Testis (tissue), 3 donors: ENCODE results near the gene MRPL18. TPM values are rescaled to one million over a fixed set of nuclear protein-coding genes. Genes with fewer than 3 reads are reported as not detected.

ENCODE experiments used
- DNase-seq: peaks from one replicate; pipeline ENCODE4 v3.0.0-alpha.2; 2019
- H3K27ac ChIP-seq, 2 donors: fragments of 200-600 bp; sonication (generic); one replicate each; pipeline ENCODE4 v1.5.1; 2019
- H3K27me3 ChIP-seq: fragments of 200-600 bp; sonication (generic); one replicate; pipeline ENCODE4 v1.5.1; 2019
- H3K36me3 ChIP-seq: fragments of 200-600 bp; sonication (generic); one replicate; pipeline ENCODE4 v1.5.1; 2017; ENCODE audit warnings: low read depth; ENCODE audit errors: missing control alignments
- H3K4me1 ChIP-seq: fragments of 200-600 bp; sonication (generic); one replicate; pipeline ENCODE4 v1.5.1; 2019
- H3K4me3 ChIP-seq, 2 donors: fragments of 200-600 bp; sonication (generic); one replicate each; pipeline ENCODE4 v1.5.1; 2017 to 2019
- H3K9me3 ChIP-seq: fragments of 200-600 bp; sonication (generic); one replicate; pipeline ENCODE4 v1.5.1; 2017
- POLR2A ChIP-seq: fragments of 450-650 bp; IDR thresholded peaks from one replicate; pipeline ENCODE4 v1.6.1; 2017; ENCODE audit warnings: antibody characterized with exemption, mild to moderate bottlenecking, moderate library complexity
- WGBS, 2 donors: methylation state at CpG; one replicate each; pipeline ENCODE4 v1.1.5; 2018; 5-methylcytosine and 5-hydroxymethylcytosine counted together
- intact Hi-C: fragments of 100-400 bp; cut with DNase I; formaldehyde crosslinking; loops from one replicate; pipeline ENCODE4 v1.15.1; 2023; ENCODE audit warnings: low total_unique reads
- polyA plus RNA-seq: library from polyadenylated mRNA; stranded (reverse); fragments of 350-450 nt; fragmentation: Illumina TruSeq; extraction: RNeasy Lipid Tissue Mini Kit (QIAGEN cat#74804); gene quantifications from one replicate; pipeline ENCODE4 v1.2.3, GENCODE V29; 2014; ENCODE audit warnings: low read depth, low replicate concordance; ENCODE audit not compliant: insufficient read depth
- total RNA-seq, 2 donors: library from RNA; depleted of rRNA; stranded (reverse); fragments of >200 nt; gene quantifications; one replicate each; pipeline ENCODE4 v1.2.3, GENCODE V29; 2016
- TF ChIP-seq, protein P1 (sequence below), 3 experiments: fragments of 450-650 bp in 2 of 3; fragments of 200-600 bp in 1 of 3; sonication (generic) in 1 of 3; IDR thresholded peaks; one replicate each; pipeline ENCODE4 v1.5.1; 2016 to 2019; ENCODE audit warnings: antibody characterized with exemption in 3 of 3, mild to moderate bottlenecking in 2 of 3, moderate library complexity in 1 of 3

MRPL18 gene
- total and polyA plus RNA-seq, 3 donors from 2014 or later, result 60.3 to 73.9 (median 71.3) TPM

DNA sequence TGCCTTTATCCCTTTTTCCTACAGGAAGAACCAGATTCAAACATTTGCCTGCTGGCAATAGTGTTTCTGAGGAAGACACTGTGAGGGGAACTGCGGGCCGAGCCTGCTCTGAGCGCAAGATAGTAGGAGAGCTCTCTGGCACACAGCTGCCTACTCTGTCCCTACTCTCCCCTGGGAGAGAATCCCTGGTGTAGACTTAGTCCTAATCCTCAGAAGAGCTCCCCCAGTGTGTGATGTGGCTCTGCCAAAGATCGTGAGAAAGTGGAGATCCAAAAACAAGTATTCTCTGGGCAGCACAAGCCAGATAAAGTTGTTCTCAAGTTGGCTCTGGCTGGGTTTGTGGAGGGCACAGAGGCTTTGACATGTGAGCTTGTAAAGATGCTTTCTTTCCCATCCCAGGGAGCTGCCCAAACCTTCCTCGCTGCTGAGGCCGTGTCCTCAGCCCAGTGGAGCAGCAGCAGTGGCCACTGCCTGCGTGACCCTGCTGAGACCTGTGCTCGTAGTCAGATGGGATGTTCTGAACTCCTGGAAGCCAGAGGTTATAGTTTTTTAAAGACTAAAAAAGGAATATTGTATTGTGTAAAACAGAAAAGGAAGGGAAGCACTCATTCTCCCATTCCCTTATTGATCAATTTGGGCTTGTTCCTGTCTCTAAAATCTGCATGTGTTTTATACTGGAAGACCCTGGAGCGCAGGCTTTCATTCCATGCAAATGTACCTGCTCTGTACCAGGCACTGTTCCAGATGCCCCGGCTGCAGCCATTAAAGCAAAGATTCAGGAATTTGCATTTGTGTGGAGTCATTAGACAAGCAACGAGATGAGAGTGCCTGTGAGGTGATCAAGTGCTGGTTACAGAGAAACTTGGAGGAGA lies 40.5 kb downstream of the MRPL18 start:
- Histone ChIP-seq H3K36me3 (no peaks in the 10 kb centered on the region), H3K27me3 (no peaks in the 10 kb centered on the region), H3K27ac (no peak overlapping the region), H3K4me1 (peaks cover 10% of the 10 kb centered on the region), H3K4me3 (no peak overlapping the region), H3K9me3 (no peaks in the 10 kb centered on the region)
- no peak for TF ChIP-seq POLR2A
- TF ChIP-seq, protein P1, sequence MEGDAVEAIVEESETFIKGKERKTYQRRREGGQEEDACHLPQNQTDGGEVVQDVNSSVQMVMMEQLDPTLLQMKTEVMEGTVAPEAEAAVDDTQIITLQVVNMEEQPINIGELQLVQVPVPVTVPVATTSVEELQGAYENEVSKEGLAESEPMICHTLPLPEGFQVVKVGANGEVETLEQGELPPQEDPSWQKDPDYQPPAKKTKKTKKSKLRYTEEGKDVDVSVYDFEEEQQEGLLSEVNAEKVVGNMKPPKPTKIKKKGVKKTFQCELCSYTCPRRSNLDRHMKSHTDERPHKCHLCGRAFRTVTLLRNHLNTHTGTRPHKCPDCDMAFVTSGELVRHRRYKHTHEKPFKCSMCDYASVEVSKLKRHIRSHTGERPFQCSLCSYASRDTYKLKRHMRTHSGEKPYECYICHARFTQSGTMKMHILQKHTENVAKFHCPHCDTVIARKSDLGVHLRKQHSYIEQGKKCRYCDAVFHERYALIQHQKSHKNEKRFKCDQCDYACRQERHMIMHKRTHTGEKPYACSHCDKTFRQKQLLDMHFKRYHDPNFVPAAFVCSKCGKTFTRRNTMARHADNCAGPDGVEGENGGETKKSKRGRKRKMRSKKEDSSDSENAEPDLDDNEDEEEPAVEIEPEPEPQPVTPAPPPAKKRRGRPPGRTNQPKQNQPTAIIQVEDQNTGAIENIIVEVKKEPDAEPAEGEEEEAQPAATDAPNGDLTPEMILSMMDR (IDR thresholded peaks at IDR 0.05), result no peak
- WGBS, 2 donors, result 51 to 61% methylated on average over 11 of the region's 11 CpGs
- no peak for DNase-seq
- intact Hi-C loops, result no loop called here

DNA sequence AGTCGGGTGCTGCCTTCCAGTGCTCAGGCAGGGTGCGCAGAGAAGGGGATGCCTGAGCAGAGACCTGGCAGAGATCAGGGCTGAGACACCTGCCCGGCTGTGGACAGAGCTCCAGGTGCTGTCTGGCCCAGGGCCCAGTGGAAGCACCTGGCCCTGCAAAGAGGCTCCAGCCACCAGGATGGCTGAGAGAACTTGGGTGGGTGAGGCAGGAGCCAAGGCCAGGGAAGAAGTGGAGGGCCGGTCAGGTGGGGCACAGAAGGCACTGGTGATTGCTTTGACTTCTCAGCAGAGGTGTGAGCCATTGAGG lies 41.1 kb downstream of the MRPL18 start:
- intact Hi-C loops, result no loop called here
- no peak for TF ChIP-seq POLR2A
- TF ChIP-seq, protein P1 (IDR thresholded peaks at IDR 0.05), result no peak
- Histone ChIP-seq H3K4me1 (peaks cover 15% of the 10 kb centered on the region), H3K27me3 (no peaks in the 10 kb centered on the region), H3K36me3 (no peaks in the 10 kb centered on the region), H3K4me3 (no peak overlapping the region), H3K27ac (no peak overlapping the region), H3K9me3 (no peaks in the 10 kb centered on the region)
- 82 to 97% methylated on average over 4 of the region's 4 CpGs for WGBS, 2 donors
- no peak for DNase-seq

DNA sequence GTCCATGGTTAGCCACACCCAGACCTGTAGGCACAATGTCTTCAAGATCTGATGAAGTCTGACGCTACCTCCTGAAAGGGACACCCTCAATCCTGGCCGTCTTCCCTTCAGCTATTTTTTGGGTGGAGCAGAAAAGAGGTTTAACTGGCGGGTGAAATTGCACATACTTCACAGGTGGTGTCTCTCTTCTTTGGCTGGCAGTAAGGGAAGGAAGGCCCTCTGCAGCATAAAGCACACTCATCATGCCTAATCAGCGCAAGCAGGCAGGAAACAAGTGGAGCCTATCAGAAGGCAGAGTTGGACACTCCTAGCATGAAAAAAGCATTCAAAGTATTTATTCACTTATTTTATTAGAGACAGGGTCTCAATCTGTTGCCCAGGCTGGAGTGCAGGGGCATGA lies 42.7 kb downstream of the MRPL18 start:
- peaks cover 25% of the 10 kb centered on the region for H3K4me1 ChIP-seq
- no peaks in the 10 kb centered on the region for H3K27me3 ChIP-seq
- H3K27ac ChIP-seq, result no peak overlapping the region
- intact Hi-C loops, result no loop called here
- H3K9me3 ChIP-seq, result no peaks in the 10 kb centered on the region
- H3K36me3 ChIP-seq, result no peaks in the 10 kb centered on the region
- TF ChIP-seq, protein P1 (IDR thresholded peaks at IDR 0.05), result no peak
- no peak for TF ChIP-seq POLR2A
- no peak overlapping the region for H3K4me3 ChIP-seq
- no peak for DNase-seq
- WGBS, 2 donors, result 77 to 86% methylated on average over 4 of the region's 4 CpGs

DNA sequence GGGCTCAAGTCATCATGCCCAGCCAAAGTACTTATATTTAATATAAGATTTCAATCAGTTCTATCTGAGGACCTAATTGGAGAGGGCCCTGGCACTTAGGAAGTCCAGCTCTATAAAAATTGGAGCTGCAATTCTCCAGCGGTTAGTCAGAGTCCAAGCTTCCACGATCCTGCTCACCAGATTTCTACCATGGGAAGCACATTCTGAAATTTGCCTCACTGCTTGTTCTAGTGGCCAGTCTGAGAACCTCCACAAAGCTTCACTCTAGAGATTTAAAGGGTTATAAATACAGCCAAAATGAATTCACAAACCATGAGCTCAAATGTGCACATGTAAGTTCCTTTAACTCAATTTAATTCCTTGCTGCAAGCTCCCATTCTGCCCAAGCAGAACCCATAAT lies 43.3 kb downstream of the MRPL18 start:
- DNase-seq, result no peak
- H3K4me1 ChIP-seq, result peaks cover 25% of the 10 kb centered on the region
- 52 to 63% methylated on average over 2 of the region's 2 CpGs for WGBS, 2 donors
- H3K4me3 ChIP-seq, result no peak overlapping the region
- H3K27me3 ChIP-seq, result no peaks in the 10 kb centered on the region
- no peaks in the 10 kb centered on the region for H3K36me3 ChIP-seq
- no peak for TF ChIP-seq POLR2A
- TF ChIP-seq, protein P1 (IDR thresholded peaks at IDR 0.05), result no peak
- intact Hi-C loops, result no loop called here
- no peaks in the 10 kb centered on the region for H3K9me3 ChIP-seq
- no peak overlapping the region for H3K27ac ChIP-seq
